C4-2B (cell line): ENCODE measurements around the gene ZCCHC17.

Source experiments
- ZFX ChIP-seq: fragments of 450-650 bp; IDR thresholded peaks from 2 replicates; pipeline ENCODE4 v1.6.1; 2017
- TF ChIP-seq, protein P1 (sequence below): fragments of 450-650 bp; conservative IDR thresholded peaks from 2 replicates; pipeline ENCODE4 v1.5.1; 2017; ENCODE audit warnings: mild to moderate bottlenecking

DNA sequence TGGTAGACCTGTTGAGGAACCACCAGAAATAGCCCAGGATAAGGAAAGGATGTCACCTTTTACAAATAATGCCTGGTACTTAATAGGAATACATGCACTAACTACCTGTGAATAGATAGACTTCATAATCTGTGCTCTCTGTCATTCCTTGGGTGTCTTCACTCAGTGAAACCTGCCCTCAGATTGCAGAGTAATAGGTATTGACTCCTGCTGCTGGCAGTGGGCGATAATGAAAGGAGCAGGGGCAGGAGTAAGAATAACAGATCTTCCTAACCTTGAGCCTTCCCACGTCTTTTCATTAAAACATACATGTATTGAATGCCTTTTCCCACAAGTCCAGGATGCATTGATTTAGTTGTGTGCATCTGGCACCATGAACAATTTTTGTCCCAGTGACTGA is 59.6 kb downstream of the ZCCHC17 start:
- TF ChIP-seq, protein P1, sequence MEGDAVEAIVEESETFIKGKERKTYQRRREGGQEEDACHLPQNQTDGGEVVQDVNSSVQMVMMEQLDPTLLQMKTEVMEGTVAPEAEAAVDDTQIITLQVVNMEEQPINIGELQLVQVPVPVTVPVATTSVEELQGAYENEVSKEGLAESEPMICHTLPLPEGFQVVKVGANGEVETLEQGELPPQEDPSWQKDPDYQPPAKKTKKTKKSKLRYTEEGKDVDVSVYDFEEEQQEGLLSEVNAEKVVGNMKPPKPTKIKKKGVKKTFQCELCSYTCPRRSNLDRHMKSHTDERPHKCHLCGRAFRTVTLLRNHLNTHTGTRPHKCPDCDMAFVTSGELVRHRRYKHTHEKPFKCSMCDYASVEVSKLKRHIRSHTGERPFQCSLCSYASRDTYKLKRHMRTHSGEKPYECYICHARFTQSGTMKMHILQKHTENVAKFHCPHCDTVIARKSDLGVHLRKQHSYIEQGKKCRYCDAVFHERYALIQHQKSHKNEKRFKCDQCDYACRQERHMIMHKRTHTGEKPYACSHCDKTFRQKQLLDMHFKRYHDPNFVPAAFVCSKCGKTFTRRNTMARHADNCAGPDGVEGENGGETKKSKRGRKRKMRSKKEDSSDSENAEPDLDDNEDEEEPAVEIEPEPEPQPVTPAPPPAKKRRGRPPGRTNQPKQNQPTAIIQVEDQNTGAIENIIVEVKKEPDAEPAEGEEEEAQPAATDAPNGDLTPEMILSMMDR: no peak
- TF ChIP-seq ZFX: no peak
